Inflammatory macrophage treated with lipopolysaccharide for 4 hours (primary cell): ENCODE data around the gene WDR82.
A peak's percentile ranks its signal among the peaks of the same experiment; 100 is the strongest.
"Not testable (repeated sequence)": the region's sequence is repeated elsewhere in the genome, so short reads cannot be mapped to it uniquely, and the experiment has no call there.

Experiments used
- DNase-seq: peaks from one replicate; pipeline ENCODE4 v3.0.0-alpha.2; 2020

Gene WDR82

GRCh38 chr3:52288674-52289073, 10.2 kb upstream of the WDR82 start:
- no peak for DNase-seq

GRCh38 chr3:52286777-52287110, 8.3 kb upstream of the WDR82 start:
- DNase-seq, result peak; percentile 45

DNA sequence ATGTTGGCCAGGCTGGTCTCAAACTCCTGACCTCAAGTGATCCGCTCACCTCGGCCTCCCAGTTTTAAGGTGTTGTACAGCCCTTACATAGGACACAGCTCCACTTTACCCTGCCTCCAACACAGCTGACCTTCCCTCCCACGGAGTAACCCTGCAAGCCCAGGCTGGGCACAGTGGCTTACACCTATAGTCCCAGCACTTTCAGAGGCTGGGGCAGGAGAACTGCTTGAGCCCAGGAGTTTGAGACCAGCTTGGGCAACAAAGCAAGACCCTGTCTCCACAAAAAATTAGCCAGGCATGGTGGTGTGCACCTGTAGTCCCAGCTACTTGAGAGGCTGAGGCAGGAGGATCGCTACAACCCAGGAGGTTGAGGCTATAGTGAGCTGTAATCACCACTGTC, 5.6 kb upstream of the WDR82 start:
- not testable (repeated sequence) for DNase-seq

DNA sequence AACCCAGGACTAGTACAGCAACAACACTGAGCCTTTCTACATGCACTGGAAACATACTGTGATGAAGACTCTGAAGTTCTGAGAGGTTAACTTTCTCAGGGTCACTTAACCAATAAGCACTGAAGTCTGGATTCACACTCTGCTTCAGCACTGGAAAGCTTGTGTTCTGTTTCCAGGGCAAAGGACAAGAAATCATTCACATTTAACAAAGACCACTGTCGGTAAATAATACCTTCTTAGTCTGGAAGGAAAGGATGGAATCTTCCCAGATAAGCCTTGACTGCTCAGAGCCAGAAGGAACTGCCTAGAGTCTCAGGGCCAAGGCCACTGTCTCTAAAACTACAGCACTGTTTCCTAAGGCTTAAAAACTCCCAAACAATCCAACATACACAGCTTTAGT, 4.9 kb upstream of the WDR82 start:
- DNase-seq, result no peak

DNA sequence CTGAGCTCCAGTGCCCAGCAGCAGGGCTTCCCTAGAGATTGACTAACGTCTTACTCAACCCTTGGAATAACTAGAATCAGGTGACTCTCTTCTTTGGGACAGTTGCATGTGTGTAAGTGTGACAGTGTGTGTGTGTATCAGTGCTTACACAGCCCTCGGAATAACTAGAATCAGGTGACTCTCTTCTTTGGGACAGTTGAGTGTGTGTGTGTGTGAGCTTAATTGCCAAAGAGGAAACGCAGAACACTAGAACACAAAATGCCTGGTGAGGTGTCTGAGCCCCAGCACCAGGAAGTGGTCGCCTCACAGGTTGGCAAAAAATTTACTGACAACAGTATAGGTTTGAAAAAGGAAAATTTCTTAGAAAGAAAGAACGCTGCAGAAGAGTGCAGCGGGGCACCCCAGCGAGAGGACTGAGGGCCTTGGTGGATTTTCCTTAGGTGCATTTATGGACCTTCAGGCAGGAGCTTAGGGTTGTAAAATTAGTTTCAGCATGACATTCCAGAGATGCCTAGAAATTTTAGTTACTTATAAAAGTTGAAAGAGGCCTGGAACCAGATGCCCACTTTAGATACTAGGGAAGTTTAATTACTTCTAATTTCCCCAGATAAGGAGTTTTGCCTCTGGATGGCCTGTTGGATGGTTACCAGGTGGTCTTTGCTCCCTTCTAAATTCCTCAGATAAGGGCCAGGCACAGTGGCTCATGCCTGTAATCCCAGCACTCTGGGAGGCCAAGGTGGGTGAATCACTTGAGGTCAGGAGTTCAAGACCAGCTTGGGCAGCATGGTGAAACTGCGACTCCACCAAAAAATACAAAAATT, 3.7 kb upstream of the WDR82 start:
- peak; percentile 19 for DNase-seq

DNA sequence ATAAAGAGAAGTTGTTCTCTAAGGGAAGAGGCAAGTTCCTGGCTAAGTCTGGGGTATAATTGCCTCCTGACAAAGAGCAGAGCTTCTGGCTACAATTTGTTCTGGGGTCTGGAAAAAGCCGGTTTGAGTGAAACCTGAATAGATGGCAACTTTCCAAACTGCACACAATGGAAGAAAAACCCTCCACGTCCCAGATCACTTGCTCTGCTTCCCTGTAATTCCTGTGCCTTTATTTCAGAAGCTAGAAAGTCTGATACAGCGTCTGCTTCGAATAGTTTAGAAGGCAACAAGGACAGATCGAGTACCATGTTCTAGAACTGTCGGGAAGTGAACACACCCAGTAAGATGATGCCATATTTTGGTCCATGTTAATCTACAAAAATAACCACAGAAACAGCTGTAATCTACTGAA, 1.6 kb upstream of the WDR82 start:
- DNase-seq, result no peak

- DNase-seq, result no peak
These were observed 1.1 kb upstream of the WDR82 start for GRCh38 chr3:52279596-52279995.

DNA sequence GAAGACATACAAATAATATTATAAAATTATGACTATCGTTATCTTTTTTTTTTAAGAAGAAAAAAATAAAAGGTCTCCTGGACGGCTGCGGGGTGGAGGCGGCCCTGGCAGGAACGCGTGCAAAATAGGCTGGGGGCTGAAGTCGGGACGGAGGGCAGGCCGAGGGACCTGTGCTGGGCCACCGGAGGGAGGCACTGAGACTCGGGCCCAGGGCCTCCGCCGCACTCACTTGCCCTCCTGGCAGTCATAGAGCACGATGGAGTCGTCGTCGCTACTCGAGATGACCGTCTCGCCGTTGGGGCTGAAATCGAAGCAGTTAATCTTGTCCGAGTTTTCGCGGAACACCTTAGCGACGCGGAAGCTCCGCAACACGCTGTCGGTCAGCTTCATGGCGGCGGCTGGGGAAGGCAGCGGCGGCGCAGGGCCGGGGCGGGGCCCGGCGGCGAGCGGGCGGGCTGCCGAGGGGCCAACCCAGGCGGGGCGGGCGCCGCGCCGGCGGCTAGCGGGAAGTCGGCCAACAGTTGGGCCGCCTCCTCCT, 408 bp downstream of the WDR82 start:
- peak; percentile 57 for DNase-seq

GRCh38 chr3:52277071-52277964, 1.1 kb downstream of the WDR82 start:
- peak; percentile 71 for DNase-seq

GRCh38 chr3:52274781-52275180, 3.7 kb downstream of the WDR82 start:
- not testable (repeated sequence) for DNase-seq

- DNase-seq, result no peak
These were observed 5.6 kb downstream of the WDR82 start for GRCh38 chr3:52272831-52273230.

DNA sequence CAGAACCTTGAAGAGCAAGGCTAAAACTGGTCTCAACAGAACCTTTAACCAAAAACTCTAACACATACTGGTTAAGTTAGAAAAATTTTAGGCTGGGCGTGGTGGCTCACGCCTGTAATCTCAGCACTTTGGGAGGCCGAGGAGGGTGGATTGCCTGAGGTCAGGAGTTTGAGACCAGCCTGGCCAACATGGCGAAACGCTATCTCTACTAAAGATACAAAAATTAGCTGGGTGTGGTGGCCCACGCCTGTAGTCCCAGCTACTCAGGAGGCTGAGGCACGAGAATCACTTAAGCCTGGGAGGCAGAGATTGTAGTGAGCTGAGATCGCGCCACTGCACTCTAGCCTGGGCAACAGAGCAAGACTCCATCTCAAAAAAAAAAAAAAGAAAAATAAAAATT, 6.3 kb downstream of the WDR82 start:
- DNase-seq, result not testable (repeated sequence)

DNA sequence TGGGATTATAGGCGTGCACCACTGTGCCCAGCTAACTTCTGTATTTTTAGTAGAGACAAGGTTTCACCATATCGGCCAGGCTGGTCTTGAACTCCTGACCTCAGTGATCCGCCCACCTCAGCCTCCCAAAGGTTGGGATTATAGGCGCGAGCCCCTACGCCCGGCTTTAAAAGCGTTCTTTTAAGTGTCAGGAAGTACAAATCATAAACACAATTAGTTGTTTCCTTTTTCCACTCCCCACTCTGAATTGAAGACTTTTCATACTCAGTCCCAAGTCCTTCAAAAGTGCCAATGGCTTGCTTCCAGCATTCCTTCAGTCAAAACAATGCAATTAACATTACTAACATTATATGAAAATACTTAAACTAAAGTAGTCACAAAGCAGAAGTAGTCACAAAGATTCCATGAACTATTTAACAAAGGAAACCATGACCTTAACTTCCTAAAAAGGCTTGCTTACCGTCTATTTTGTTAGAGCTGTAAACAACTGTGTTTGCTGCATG, 8.1 kb downstream of the WDR82 start:
- DNase-seq, result peak; percentile 64

DNA sequence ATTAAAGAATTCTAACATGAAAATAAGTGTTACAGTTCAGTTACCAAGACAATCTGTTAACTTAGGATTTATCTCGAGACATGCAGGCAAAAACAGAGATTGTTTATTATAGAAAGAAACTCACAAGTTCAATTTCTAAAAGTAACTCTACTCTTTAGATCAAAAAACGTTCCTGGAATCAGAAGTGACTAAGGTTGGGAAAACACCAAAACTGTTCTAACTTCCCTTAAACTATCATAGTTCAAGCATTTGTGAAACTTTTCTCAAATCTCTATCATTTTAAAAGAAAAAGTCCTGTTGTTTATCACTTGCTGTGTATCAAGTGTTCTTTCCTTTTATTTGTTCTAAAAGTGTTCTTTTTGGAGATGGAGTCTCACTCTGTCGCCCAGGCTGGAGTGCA, 8.7 kb downstream of the WDR82 start:
- DNase-seq, result peak; percentile 71

DNA sequence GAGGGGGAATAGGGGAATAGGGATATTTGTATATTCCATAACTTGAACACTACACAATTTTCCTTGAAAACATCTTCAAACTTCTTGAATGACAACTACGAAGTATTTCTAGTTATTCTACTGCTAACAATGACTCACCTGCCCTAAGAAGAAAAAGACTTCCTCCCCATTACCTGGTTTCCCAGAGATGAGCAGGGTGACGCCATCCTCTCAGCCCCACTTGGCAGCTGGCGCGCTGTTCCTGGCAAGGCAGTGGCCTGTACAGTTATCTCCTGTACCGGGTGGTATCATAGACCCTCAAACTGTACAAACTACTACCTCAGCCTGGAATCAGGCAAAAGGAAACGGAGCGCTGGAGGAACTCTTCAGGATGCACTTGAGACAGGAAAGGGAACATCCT, 10.4 kb downstream of the WDR82 start:
- DNase-seq, result no peak

DNA sequence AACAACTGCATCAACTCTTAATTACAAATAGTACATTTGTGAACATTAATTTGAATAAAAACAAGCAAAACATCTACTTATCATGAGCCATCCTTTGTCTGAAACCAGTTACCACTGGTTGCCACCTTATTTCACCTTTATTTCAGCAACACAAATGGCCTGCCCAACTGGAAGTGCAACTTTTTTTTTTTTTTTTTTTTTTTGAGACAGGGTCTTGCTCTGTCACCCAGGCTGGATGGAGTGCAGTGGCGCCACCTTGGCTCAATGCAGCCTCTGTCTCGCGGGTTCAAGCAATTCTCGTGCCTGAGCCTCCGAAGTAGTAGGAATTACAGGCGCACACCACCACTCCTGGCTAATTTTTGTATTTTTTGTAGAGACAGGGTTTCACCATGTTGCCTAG, 13.1 kb downstream of the WDR82 start:
- no peak for DNase-seq

DNA sequence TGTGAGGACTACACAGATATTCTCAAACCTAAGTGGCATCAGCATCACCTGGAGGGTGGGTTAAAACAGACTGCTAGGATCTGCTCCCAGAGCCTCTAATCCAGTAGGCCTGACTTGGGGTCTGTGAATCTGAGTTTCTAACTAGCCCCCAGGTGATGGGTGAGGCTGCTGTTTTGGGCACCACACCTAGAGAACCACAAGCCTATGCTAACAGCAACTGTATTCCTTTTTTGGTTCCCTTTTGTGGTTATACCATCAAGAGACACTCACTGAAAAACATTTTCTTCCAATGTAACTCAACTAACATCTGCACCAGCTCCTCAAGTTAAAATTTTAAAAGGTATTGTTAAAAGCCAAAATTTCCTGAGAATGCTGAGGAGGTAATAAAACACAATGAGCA, 16.0 kb downstream of the WDR82 start:
- DNase-seq, result no peak

GRCh38 chr3:52259448-52259847, 19.0 kb downstream of the WDR82 start:
- no peak for DNase-seq

GRCh38 chr3:52259035-52259434, 19.4 kb downstream of the WDR82 start:
- no peak for DNase-seq

GRCh38 chr3:52257911-52258310, 20.5 kb downstream of the WDR82 start:
- no peak for DNase-seq

GRCh38 chr3:52256622-52257021, 21.8 kb downstream of the WDR82 start:
- DNase-seq, result no peak

DNA sequence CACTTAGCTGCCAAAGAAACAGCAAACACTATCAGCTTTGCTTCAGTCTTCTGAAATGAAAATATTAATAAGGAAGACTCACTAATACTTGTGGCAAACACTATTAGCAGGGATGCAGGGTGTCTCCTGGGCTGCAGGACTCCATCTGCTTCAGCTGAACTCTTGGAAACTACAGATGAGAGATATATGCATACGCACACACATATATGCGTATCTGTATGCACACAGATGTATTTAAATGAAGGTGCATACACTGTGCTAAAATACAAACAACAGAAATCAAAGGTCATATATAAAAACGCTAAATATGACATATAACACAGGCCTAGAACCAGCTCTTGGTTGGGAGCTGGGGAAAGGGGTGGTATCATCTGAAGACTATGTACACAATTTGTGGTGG, 22.3 kb downstream of the WDR82 start:
- no peak for DNase-seq

DNA sequence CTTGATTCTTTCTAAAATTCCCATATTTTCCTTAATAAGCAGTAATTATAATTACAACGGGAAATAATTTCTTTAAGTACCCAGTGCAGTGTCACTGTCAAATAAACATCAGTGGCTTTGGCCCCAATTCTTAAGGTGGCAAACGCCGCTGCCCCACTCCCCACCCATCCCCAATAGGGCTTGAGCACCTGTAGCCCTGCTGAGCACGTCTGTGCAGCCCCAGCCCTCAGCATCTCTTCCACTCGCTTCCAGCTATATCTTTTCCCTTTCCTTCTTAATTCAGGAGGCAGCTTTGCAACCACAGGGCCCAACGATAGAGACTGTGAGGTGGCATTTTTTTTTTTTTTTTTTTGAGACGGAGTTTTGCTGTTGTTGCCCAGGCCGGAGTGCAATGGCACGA, 23.8 kb downstream of the WDR82 start:
- DNase-seq, result no peak
